ENCODE results near the gene FARP1.
A peak's percentile ranks its signal among the peaks of the same experiment; 100 is the strongest.
"Not testable (repeated sequence)": the region's sequence is repeated elsewhere in the genome, so short reads cannot be mapped to it uniquely, and the experiment has no call there.

Gene FARP1

DNA sequence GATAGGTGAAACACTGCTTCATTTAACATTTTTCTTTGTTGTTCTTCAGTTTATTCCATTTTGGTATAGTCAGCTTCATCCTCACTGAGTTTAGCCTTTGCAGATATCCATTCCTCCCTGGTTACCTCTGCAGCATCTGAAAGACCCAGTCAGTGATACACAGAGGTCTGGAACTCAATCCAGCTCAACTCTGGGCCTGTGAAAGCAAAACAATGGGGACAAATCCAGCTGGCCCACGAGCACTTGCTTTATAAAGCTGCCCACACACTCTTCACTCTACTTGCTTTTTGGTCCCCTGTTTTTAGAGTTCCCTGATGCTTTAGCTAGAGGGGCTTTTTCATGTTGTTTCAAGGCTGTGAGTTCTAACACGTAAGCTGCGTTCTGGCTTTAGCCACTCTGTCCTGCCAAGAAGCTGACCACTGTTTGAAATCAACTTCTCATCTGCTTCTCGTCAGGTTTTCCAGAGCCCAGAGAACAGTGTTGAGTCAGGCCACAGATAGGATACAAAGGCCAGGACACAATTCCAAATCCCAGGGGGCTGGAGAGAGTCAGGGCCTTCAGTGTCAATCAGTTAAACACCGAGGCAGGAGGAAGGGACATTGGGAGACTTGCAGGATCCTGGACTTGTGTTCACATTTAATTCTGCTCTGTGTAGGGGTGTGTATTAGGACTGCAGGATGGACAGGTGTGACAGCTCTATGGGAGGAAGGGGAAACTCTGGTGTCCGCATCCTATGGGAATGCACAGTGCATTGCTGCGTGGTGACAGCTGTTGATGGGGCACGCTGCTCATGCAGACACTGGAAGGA is 117.7 kb downstream of the FARP1 start:
- DNase-seq: peak in 1 of 56 donors; percentile 19

DNA sequence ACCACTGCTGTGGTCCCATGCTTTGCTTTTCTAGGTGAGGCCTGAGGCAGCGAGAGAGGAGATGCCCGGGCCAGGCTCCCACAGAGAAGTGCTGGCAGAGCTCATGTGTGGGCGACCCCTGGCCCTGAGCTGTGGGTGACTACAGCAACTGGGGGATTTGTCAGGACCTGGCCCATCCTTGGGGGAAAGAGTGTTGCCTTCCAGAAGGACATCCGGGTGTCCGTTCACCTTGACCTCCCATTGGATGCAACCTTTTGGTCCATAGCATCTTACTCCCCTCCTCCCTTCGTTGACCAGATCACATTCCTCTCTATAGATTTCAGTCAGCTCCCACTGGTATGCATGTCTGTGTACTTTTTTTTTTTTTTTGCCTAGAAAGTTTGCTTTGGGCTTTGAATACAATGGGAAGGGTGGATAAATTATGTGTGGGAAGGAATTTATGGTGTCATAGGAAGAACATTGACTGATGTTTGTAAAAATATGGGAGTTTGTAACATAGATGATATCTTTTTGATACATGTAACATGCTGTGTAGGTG is 118.3 kb downstream of the FARP1 start:
- no peak for DNase-seq

DNA sequence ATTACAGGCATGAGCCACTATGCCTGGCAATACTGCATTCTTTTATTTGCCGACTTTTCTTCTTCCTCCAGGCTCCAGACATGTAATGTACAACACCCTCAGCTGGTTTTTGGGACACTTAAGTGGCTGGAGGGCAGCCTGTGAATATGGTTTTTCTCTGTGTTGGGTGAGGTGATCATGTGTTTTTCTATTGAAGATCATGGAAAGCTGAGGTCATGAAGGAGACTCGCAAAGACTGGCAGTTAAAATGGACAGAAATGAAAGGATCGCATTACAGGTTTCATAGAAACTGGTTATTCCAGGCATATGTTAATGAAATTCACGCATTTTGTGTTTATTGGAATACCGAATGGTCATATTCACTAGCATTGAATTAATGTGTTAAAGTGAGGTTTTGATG is 119.4 kb downstream of the FARP1 start:
- DNase-seq: no peak

DNA sequence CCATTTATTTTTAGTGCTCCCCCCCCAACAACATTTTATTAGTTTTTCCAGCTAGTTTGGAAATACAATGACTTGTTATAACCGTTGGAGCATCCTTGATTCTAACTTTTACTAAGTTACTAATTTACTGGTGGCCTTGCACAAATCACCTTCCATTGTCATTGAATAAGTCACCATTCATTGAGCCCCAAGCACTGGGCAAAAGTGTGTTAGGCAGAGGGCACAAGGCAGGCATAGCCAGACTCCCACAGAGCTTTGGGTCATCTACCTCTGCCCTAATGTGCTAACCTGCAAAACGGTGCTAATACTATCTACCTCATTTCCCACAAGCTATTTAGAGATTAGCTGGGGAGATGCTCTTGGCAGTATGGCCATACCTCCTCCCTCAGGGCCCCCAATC is 120.9 kb downstream of the FARP1 start:
- DNase-seq: no peak

DNA sequence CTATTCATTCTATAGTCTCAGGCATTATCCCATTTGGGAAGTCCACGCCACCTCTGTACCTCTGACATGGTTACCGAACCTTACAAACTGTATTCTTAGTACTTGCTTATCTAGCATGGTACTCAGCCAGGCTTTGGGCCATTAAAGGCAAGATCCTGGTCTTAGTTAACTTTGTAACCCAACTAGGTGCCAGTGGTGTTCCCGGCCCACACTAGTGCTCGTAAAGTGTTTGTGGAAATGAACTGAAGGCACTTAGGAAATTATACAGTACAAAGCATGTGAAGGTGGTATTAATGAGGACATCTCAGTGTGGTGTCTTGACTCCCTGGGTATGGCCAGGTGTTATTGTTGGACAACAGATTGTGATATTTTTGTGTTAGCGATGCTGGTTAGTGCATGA is 122.0 kb downstream of the FARP1 start:
- no peak for DNase-seq

DNA sequence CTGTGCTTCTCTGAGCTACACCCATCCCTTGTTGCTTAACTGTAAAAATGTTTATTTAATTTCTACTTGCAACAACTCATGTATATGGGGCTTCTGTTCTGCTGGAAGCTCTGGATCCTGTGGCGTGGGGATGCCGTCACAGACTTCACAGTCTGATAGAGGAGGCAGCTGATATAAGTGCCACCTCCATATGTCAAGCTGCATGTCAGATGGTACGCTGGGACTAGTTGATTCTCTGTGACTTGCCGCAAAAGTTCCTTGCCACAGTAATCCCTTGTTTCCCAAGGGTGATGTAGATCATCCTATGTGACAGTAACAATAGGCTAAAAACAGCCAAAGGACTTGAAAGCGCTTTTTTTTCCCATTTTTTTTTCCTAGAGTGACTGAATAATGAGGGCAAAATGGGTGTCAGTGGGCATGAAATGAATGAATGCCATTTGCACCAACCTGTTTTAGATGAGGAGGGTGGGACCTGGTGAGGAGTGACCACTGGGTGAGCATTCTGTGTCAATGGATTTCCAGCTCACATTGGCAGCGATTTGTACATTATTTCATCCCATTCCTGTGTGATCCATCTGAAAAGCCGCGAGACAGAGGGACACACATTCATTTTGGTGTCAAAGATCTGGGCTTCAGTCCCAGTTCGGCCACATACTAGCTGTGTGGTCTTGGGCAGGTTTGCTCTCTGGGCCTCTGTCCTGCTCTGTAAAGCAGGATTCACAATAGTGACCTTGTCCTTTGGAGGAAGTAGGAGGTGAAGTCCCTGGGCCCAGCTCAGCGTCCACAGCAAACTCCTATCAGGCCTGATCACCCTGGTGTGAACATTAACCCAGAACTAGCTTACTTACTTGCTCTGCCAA is 123.0 kb downstream of the FARP1 start:
- DNase-seq: peak in 3 of 56 donors; percentile 18 to 28 (median 20)

DNA sequence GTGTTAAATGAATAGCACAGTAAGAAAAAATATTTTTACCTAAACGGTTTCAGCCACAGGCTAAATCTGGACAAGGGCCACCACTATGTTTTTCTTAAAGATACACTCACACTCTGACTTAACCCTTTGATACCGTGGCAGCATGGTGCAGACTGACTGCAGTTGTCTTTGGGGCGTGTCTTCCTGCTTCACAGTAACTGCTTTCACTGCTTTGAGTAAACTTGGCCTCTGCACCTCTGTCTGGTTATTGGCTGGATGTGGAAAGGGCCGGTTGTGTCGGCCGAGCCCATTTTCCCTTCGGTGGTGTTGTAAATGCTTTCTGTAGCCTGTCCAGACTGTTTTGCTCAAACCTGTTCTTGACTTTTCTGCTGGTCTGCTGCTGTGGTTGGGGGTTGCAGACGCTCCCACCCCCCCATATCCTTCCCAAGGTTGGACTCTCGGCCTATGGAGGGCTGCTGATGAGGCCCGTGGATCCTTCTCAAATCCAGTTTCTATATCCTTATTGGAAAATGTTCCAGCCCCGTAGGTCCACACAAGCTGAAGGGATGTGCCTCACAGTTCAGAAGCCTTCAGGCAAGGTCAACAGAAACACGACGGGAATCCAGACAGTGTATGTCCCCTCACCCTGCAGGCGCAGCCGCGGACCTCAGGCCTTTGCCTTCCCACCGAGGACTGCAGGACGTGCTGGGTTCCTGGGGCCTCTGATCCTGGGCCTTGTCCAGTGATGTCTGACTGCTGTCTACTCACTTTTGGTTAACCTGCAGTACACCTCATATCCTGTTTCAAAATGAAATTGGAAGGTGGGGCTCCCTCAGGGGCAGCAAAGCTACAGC is 124.4 kb downstream of the FARP1 start:
- no peak for DNase-seq

DNA sequence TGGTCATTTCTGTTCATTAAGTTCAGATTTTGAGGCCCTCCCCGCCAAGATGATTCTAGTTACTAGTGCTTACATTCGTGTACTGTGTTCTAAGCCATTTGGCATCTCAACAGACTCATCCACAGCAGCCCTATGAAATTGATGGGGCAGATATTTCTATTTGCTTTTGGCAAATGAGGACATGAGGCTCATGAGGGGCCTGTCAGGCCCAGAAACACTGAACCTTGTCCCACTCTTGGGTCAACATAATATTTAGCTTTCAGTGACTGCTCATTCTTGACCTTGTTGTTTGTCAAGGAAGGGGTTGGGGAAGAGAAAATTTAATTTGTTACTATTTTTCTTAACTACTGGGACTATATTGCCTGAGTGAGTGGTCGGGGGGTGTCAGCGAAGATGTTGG is 126.5 kb downstream of the FARP1 start:
- DNase-seq: no peak

DNA sequence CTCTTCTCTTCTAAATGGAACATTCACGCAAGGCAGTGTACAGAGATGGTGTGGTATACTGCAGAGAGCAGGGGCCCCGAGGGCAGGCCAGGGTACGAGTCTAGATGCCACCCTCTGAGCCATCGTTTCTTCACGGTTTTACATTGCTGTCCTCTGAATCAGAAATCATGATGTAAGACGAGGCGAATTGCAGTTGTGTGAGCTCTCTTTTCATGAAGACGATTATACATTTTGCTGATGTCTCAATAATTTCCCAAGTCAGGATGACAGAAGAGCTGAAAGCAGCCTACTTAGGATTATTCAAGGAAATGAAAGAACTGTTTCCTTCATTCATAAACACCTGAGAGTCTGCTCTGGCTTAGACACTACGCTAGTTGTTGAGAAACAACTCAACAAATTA is 127.9 kb downstream of the FARP1 start:
- no peak for DNase-seq

DNA sequence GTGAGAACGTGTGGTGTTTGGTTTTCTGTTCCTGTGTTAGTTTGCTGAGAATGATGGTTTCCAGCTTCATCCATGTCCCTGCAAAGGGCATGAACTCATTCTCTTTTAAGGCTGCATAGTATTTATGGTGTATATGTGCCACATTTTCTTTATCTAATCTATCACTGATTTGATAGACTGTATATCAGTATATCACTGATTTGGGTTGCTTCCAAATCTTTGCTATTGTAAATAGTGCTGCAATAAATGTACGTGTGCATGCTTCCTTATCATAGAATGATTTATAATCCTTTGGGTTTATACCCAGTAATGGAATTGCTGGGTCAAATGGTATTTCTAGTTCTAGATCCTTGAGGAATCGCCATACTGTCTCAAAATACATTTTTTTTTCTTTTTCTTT is 128.8 kb downstream of the FARP1 start:
- not testable (repeated sequence) for DNase-seq

DNA sequence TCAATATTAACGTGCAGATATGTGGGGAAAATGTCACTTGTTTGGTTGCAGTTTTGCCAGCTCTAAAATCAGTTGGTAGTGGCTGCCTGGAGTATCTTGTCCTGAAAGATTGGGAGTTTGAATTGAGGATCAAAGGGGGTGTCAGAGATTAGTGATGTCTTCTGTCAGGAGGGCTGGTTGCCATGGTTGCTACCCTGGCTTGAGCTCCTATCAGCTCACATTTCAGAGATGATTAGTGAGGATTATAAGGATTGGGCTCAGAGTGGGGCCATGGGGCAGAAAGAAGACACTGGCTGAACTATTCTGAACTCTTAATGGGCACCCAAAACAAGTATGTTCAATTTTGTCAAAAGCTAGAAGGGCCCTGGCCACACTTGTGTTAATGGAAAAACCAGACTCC is 129.7 kb downstream of the FARP1 start:
- no peak for DNase-seq

DNA sequence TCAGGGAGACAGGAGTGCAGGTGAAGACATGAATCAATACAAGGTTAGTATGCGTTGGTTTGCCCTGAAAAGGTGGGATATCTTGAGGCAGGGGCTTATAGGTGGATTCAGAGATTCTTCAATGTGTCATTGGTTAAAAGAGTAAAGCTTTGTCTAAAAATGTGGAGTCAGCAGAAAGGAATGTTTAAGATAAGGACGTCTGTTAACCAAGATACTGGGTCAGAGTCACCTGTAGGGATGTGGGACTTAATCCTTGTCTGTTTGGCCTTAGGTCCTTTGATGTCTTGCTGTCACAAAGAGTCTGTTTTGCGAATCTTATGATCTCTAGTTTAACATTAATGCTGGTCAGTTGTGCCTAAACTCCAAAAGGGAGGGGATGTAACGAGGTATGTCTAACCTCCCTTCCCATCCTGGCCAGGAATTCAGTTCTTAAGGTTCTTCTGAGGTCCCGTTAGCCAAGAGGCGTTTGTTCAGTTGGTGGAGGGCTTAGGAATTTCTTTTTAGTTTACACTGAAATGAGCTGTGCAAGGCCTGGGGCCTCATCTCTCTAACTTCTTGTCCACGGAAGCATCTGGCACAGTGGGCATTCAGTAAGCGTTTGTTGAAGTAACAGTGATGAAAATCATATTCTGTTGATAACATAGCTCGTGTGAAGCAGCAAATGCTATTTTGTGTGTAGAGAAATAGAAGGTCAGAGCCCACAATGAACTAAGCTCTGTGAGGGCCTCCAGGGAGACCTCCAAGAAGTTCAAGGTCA is 130.4 kb downstream of the FARP1 start:
- no peak for DNase-seq

DNA sequence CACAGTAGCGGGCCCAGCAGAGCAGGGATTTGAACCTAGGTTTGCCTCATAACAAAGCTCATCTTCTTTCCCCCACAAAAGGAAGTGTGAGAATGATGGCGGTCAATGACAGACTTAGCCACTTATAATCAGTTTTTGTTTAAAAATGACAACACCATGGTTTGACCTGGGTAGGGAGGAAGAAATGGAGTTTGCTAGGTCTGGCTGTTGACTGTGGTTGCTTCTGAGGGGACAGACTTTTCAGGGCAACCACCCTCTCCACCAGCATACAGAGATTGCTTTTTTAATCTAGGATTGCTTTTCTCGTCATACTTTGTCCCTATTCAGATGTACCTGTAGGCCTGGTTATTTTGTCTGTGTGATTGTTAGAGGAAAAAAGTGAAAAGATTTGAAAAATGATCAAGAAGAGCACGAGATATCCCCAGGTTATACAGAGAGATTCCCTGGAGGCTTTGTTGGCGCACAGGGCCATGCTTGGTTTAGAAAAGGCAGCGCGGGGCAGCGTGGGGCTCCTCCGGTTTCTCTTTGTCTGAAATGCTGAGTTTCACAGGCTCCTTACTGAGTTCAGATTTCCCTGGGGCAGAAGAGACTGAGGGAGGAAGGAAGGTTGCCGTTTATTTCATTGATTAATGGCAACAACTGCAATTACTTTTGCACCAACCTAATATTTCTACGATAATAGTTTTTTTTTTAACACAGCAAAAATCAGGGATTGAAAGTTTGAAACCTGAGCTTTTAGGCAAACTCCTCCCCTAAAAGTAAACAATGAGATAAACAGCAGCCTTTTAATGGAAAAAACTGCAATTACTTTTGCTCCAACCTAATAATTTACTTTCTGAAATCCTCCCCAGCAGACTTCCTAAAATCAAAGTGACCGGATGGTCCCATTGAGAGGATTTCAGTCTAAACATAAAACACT is 131.2 kb downstream of the FARP1 start:
- peak in 2 of 56 donors; percentile 3 to 4 for DNase-seq

DNA sequence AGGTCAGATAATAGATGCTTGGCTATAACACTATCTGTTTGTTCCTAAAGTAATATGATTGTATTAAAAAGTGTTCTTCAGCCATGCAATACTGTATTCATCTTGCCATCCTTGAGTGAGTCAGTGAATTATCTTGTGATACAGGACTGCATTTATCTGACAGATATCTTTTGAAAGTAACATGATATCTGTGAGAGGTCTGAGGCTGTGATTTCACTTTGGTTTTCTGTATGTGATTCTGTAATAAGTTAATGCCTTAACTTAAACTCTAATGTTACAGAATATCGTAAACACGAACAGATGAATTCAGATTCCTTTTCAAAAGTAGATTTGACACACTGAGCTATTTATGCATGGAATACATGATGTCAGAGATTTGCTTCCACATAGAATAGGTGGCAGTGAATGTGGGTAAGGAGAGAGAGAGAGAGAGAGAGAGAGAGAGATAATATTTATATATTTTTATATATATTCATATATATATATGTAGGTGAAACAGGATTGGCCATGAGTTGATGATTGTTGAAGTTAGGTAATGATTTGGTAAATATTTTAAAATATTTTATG is 132.1 kb downstream of the FARP1 start:
- DNase-seq: no peak

DNA sequence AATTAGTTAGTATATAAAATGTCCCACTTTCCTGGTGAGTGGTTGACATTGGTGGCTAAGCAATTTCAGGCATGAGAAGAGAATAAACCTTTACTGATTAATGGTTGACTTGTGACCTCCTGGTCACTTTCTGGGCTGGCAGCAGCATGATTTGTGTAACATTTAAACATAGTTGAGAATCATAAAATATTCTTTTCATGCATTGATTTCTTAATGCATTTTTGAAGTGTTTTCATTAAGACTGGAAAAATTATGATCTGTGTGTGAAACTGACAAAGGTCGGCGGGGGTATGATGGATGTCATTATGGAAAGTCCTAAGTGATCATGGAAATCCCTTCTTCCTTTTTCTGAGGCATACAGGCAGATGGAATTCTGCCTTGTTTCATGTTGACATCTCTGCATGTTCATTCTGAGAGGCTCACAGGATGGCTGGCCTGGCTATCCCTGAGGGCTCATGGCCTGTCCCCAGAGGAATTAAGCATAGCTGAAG is 132.8 kb downstream of the FARP1 start:
- DNase-seq: no peak

DNA sequence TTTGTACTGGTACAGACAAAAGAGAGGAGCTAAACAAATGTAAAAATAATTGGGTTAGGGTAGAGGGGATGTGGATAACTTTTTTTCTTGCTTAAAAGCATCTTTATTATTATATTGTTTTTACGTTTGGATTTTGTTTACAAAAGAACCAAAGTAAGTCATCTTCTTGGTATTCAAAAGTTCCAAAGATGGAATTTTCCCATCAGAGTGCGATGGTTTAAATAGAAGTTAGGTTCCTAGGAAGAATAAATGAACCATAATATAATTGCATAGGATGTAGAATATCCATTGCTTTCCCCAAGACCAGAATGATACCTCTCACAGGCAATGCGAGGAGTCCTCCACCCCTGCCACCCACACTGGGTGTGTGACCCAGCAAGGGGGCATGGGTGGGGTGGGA is 133.6 kb downstream of the FARP1 start:
- no peak for DNase-seq

DNA sequence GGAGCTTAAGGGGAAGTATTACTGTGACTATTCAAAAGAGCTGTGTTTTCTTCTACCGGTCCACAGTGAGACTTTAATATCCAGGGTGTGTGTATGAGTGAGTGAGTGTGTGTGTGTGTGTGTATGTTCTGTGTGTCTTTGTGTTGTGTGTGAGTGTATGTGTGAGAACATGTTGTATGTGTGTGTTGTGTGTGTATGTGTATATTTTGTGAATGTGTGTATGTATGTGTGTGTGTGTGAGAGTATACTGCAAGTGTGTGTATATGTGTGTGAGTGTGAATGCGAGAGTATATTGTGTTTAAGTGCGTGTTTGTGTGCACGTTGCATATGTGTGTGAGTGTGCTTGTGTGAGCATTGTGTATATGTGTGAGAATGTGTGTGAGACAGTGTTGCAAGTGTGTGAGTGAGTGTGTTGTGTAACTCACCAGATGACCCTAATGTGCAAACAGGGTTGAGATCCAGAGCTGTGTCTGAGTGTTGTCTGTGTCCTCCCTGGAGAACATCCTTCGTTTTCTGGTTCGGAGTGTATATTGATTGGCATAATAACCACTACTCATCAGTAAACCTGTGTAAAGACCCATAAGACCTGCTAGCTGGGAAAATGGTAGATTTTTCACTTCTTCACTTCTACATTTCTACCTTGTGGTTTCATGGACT is 135.3 kb downstream of the FARP1 start:
- no peak for DNase-seq

DNA sequence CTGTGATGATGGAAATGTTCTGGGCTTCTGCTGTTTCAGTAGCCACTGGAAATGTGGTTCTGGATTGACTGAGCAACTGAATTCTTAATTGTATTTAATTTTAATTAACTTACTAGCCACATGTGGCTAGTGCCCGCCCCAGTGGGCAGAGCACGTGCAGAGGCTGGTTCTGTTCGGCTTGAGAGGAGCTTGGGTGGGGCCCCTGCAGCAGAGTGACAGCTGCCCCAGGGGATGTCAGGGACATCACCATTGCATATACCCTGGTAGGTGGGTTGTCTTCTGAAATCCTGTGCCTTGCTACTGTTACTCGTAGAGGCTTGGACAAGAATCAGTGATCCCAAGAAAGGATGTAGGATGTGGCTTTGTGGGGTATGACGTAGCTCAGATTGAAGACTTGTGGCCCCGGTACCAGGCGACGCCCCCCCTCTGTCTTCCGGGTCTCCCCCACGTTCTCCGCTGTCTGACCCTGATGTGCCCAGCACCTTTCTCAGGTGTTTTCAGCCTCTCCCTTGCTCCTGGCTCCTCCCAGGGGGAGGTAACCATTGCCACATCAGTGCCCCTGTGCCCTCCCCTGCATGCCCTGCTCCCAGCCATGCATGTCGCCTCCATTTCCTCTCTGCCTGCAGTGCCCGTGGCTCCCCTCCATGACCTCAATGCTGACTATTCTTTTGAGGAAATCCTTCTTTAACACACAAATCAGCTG is 136.7 kb downstream of the FARP1 start:
- no peak for DNase-seq
